ENCODE data around the gene VASP.

The VASP gene

GRCh38 chr19:45468803-45469131, 38.5 kb upstream of the VASP start:
- Histone ChIP-seq H3K4me1 (ENCODE audit: control insufficient read depth, insufficient read depth, low read length) (no peaks in the 10 kb centered on the region), H3K4me3 (ENCODE audit: low read length) (peak overlapping the region; percentile 55; the same call in 1 of the 2 replicates), H3K9me3 (ENCODE audit: control insufficient read depth, insufficient read depth, low read length) (no peaks in the 10 kb centered on the region), H3K27me3 (ENCODE audit: control insufficient read depth, insufficient read depth, low read length) (no peaks in the 10 kb centered on the region), H3K36me3 (ENCODE audit: control insufficient read depth, insufficient read depth, low read length) (no peaks in the 10 kb centered on the region), H3K27ac (ENCODE audit: low read length) (no peak overlapping the region)
- DNase-seq (ENCODE audit: low read depth, low spot score), result no peak
- WGBS (ENCODE audit: insufficient coverage, insufficient read length), result no CpG with 5 or more reads among the region's 19 CpGs

- Histone ChIP-seq H3K27ac (ENCODE audit: low read length) (no peak overlapping the region), H3K4me1 (ENCODE audit: control insufficient read depth, insufficient read depth, low read length) (no peaks in the 10 kb centered on the region), H3K9me3 (ENCODE audit: control insufficient read depth, insufficient read depth, low read length) (no peaks in the 10 kb centered on the region), H3K4me3 (ENCODE audit: low read length) (peak overlapping the region; percentile 55; the same call in 1 of the 2 replicates), H3K36me3 (ENCODE audit: control insufficient read depth, insufficient read depth, low read length) (no peaks in the 10 kb centered on the region), H3K27me3 (ENCODE audit: control insufficient read depth, insufficient read depth, low read length) (no peaks in the 10 kb centered on the region)
- no CpG with 5 or more reads among the region's 66 CpGs for WGBS (ENCODE audit: insufficient coverage, insufficient read length)
- DNase-seq (ENCODE audit: low read depth, low spot score), result no peak
Measured at GRCh38 chr19:45469132-45469944, 37.9 kb upstream of the VASP start.

GRCh38 chr19:45469945-45470761, 37.1 kb upstream of the VASP start:
- no CpG with 5 or more reads among the region's 33 CpGs for WGBS (ENCODE audit: insufficient coverage, insufficient read length)
- Histone ChIP-seq H3K4me1 (ENCODE audit: control insufficient read depth, insufficient read depth, low read length) (no peaks in the 10 kb centered on the region), H3K27me3 (ENCODE audit: control insufficient read depth, insufficient read depth, low read length) (no peaks in the 10 kb centered on the region), H3K36me3 (ENCODE audit: control insufficient read depth, insufficient read depth, low read length) (no peaks in the 10 kb centered on the region), H3K27ac (ENCODE audit: low read length) (no peak overlapping the region), H3K4me3 (ENCODE audit: low read length) (peak overlapping the region; percentile 55; the same call in 1 of the 2 replicates), H3K9me3 (ENCODE audit: control insufficient read depth, insufficient read depth, low read length) (no peaks in the 10 kb centered on the region)
- DNase-seq (ENCODE audit: low read depth, low spot score), result no peak

GRCh38 chr19:45470762-45471081, 36.6 kb upstream of the VASP start:
- no peak for DNase-seq (ENCODE audit: low read depth, low spot score)
- no CpG with 5 or more reads among the region's 15 CpGs for WGBS (ENCODE audit: insufficient coverage, insufficient read length)
- no peaks in the 10 kb centered on the region for H3K36me3 ChIP-seq (ENCODE audit: control insufficient read depth, insufficient read depth, low read length)
- H3K27ac ChIP-seq (ENCODE audit: low read length), result no peak overlapping the region
- H3K4me3 ChIP-seq (ENCODE audit: low read length), result no peak overlapping the region
- no peaks in the 10 kb centered on the region for H3K9me3 ChIP-seq (ENCODE audit: control insufficient read depth, insufficient read depth, low read length)
- H3K4me1 ChIP-seq (ENCODE audit: control insufficient read depth, insufficient read depth, low read length), result no peaks in the 10 kb centered on the region
- H3K27me3 ChIP-seq (ENCODE audit: control insufficient read depth, insufficient read depth, low read length), result no peaks in the 10 kb centered on the region

GRCh38 chr19:45471111-45471930, 36.0 kb upstream of the VASP start:
- Histone ChIP-seq H3K4me3 (ENCODE audit: low read length) (no peak overlapping the region), H3K36me3 (ENCODE audit: control insufficient read depth, insufficient read depth, low read length) (no peaks in the 10 kb centered on the region), H3K4me1 (ENCODE audit: control insufficient read depth, insufficient read depth, low read length) (no peaks in the 10 kb centered on the region), H3K27me3 (ENCODE audit: control insufficient read depth, insufficient read depth, low read length) (no peaks in the 10 kb centered on the region), H3K9me3 (ENCODE audit: control insufficient read depth, insufficient read depth, low read length) (no peaks in the 10 kb centered on the region), H3K27ac (ENCODE audit: low read length) (no peak overlapping the region)
- WGBS (ENCODE audit: insufficient coverage, insufficient read length), result no CpG with 5 or more reads among the region's 16 CpGs
- no peak for DNase-seq (ENCODE audit: low read depth, low spot score)

GRCh38 chr19:45471931-45472562, 35.2 kb upstream of the VASP start:
- H3K9me3 ChIP-seq (ENCODE audit: control insufficient read depth, insufficient read depth, low read length), result no peaks in the 10 kb centered on the region
- H3K4me1 ChIP-seq (ENCODE audit: control insufficient read depth, insufficient read depth, low read length), result no peaks in the 10 kb centered on the region
- DNase-seq (ENCODE audit: low read depth, low spot score), result no peak
- no peak overlapping the region for H3K4me3 ChIP-seq (ENCODE audit: low read length)
- H3K27me3 ChIP-seq (ENCODE audit: control insufficient read depth, insufficient read depth, low read length), result no peaks in the 10 kb centered on the region
- no peaks in the 10 kb centered on the region for H3K36me3 ChIP-seq (ENCODE audit: control insufficient read depth, insufficient read depth, low read length)
- no peak overlapping the region for H3K27ac ChIP-seq (ENCODE audit: low read length)
- WGBS (ENCODE audit: insufficient coverage, insufficient read length), result no CpG with 5 or more reads among the region's 7 CpGs

- no peak overlapping the region for H3K27ac ChIP-seq (ENCODE audit: low read length)
- WGBS (ENCODE audit: insufficient coverage, insufficient read length), result no CpG with 5 or more reads among the region's 44 CpGs
- DNase-seq (ENCODE audit: low read depth, low spot score), result no peak
Measured at GRCh38 chr19:45472563-45473366, 34.5 kb upstream of the VASP start.

GRCh38 chr19:45473367-45473681, 34.0 kb upstream of the VASP start:
- no peak overlapping the region for H3K27ac ChIP-seq (ENCODE audit: low read length)
- no CpG with 5 or more reads among the region's 5 CpGs for WGBS (ENCODE audit: insufficient coverage, insufficient read length)
- no peak for DNase-seq (ENCODE audit: low read depth, low spot score)
- no peak overlapping the region for H3K4me3 ChIP-seq (ENCODE audit: low read length)
- no peaks in the 10 kb centered on the region for H3K4me1 ChIP-seq (ENCODE audit: control insufficient read depth, insufficient read depth, low read length)
- no peaks in the 10 kb centered on the region for H3K9me3 ChIP-seq (ENCODE audit: control insufficient read depth, insufficient read depth, low read length)
- H3K27me3 ChIP-seq (ENCODE audit: control insufficient read depth, insufficient read depth, low read length), result no peaks in the 10 kb centered on the region
- no peaks in the 10 kb centered on the region for H3K36me3 ChIP-seq (ENCODE audit: control insufficient read depth, insufficient read depth, low read length)

More at GRCh38 chr19:45472563-45473366, 34.5 kb upstream of the VASP start:
- Histone ChIP-seq H3K36me3 (ENCODE audit: control insufficient read depth, insufficient read depth, low read length) (no peaks in the 10 kb centered on the region), H3K27me3 (ENCODE audit: control insufficient read depth, insufficient read depth, low read length) (no peaks in the 10 kb centered on the region), H3K9me3 (ENCODE audit: control insufficient read depth, insufficient read depth, low read length) (no peaks in the 10 kb centered on the region), H3K4me1 (ENCODE audit: control insufficient read depth, insufficient read depth, low read length) (no peaks in the 10 kb centered on the region), H3K4me3 (ENCODE audit: low read length) (no peak overlapping the region; the same call in 1 of the 2 replicates)

GRCh38 chr19:45473682-45474605, 33.3 kb upstream of the VASP start:
- H3K9me3 ChIP-seq (ENCODE audit: control insufficient read depth, insufficient read depth, low read length), result no peaks in the 10 kb centered on the region
- WGBS (ENCODE audit: insufficient coverage, insufficient read length), result no CpG with 5 or more reads among the region's 27 CpGs
- no peaks in the 10 kb centered on the region for H3K4me1 ChIP-seq (ENCODE audit: control insufficient read depth, insufficient read depth, low read length)
- no peaks in the 10 kb centered on the region for H3K36me3 ChIP-seq (ENCODE audit: control insufficient read depth, insufficient read depth, low read length)
- H3K27ac ChIP-seq (ENCODE audit: low read length), result no peak overlapping the region
- no peak overlapping the region for H3K4me3 ChIP-seq (ENCODE audit: low read length)
- no peak for DNase-seq (ENCODE audit: low read depth, low spot score)
- no peaks in the 10 kb centered on the region for H3K27me3 ChIP-seq (ENCODE audit: control insufficient read depth, insufficient read depth, low read length)
